CD14-positive monocyte (primary cell): ENCODE results near the gene IDS. TPM values are rescaled to one million over a fixed set of nuclear protein-coding genes. Genes with fewer than 3 reads are reported as not detected.

Source experiments
- DNase-seq, 3 donors: peaks; one replicate each; pipeline ENCODE4 v3.0.0-alpha.2; 2011 to 2022
- H2AFZ ChIP-seq: 2 replicates; pipeline ENCODE4 v1.6.0; 2012; ENCODE audit warnings: mild to moderate bottlenecking, low read depth, low read length, inconsistent platforms; ENCODE audit not compliant: insufficient read depth, poor library complexity, severe bottlenecking
- H3K27ac ChIP-seq, 2 donors: 1 replicate in 1 of 2; 2 replicates in 1 of 2; pipeline ENCODE4 v1.5.1; 2012 to 2013; ENCODE audit warnings: low read length in 2 of 2, control low read depth in 1 of 2, inconsistent platforms in 1 of 2, low read depth in 1 of 2, mild to moderate bottlenecking in 1 of 2
- H3K27me3 ChIP-seq, 2 donors: one replicate each; pipeline versions ENCODE4 v1.6.0 to v1.6.1; 2011 to 2013; ENCODE audit warnings: low read length in 2 of 2; ENCODE audit not compliant: control insufficient read depth in 2 of 2, insufficient read depth in 2 of 2
- H3K36me3 ChIP-seq, 2 donors: replicated peaks in 1 of 2; 1 replicate in 1 of 2; 2 replicates in 1 of 2; pipeline versions ENCODE4 v1.5.1 to v1.6.1; 2012 to 2013; ENCODE audit warnings: low read length in 2 of 2, control low read depth in 1 of 2, inconsistent platforms in 1 of 2, mild to moderate bottlenecking in 1 of 2; ENCODE audit not compliant: insufficient read depth in 2 of 2, control insufficient read depth in 1 of 2
- H3K4me1 ChIP-seq, 2 donors: 1 replicate in 1 of 2; 2 replicates in 1 of 2; pipeline versions ENCODE4 v1.5.1 to v1.6.1; 2012 to 2013; ENCODE audit warnings: low read length in 2 of 2, control low read depth in 1 of 2, inconsistent platforms in 1 of 2, mild to moderate bottlenecking in 1 of 2, moderate library complexity in 1 of 2; ENCODE audit not compliant: insufficient read depth in 2 of 2, control insufficient read depth in 1 of 2
- H3K4me2 ChIP-seq: replicated peaks from 2 replicates; pipeline ENCODE3; 2012; ENCODE audit warnings: low read length, moderate library complexity, mild to moderate bottlenecking; ENCODE audit not compliant: poor library complexity, severe bottlenecking; ENCODE audit errors: extremely low read depth
- H3K4me3 ChIP-seq, 3 experiments: fragments of 200-600 bp in 1 of 3; sonication (generic) in 1 of 3; replicated peaks in 1 of 3; 1 replicate in 2 of 3; 2 replicates in 1 of 3; pipeline ENCODE4 v1.5.1; 2011 to 2013; ENCODE audit warnings: low read length in 3 of 3, mild to moderate bottlenecking in 3 of 3, control low read depth in 2 of 3, low read depth in 2 of 3, inconsistent platforms in 1 of 3, moderate library complexity in 1 of 3
- H3K79me2 ChIP-seq: 2 replicates; pipeline ENCODE4 v1.6.0; 2012; ENCODE audit warnings: mild to moderate bottlenecking, control low read depth, inconsistent platforms, low read length, moderate library complexity; ENCODE audit not compliant: insufficient read depth
- H3K9ac ChIP-seq: 2 replicates; pipeline ENCODE4 v1.6.0; 2017; ENCODE audit warnings: low read length, mild to moderate bottlenecking; ENCODE audit not compliant: insufficient read depth, poor library complexity, severe bottlenecking
- H3K9me3 ChIP-seq, 2 donors: replicated peaks in 1 of 2; 1 replicate in 1 of 2; 2 replicates in 1 of 2; pipeline versions ENCODE4 v1.5.1 to v1.6.1; 2012 to 2013; ENCODE audit warnings: low read length in 2 of 2, control low read depth in 1 of 2; ENCODE audit not compliant: control insufficient read depth in 1 of 2, insufficient read depth in 1 of 2
- H4K20me1 ChIP-seq: 2 replicates; pipeline ENCODE4 v1.6.0; 2012; ENCODE audit warnings: mild to moderate bottlenecking, low read length, control low read depth, moderate library complexity; ENCODE audit not compliant: insufficient read depth
- H3K27ac Mint-ChIP-seq, 7 donors: one replicate each; pipeline ENCODE4 v1.8.0; 2020; ENCODE audit warnings: mild to moderate bottlenecking in 7 of 7, mixed read lengths in 7 of 7, moderate library complexity in 6 of 7, inconsistent platforms in 2 of 7
- H3K27me3 Mint-ChIP-seq, 3 donors: one replicate each; pipeline ENCODE4 v1.8.0; 2021 to 2022; ENCODE audit warnings: low read depth in 3 of 3, mild to moderate bottlenecking in 3 of 3, mixed read lengths in 3 of 3, moderate library complexity in 3 of 3, inconsistent platforms in 1 of 3
- H3K36me3 Mint-ChIP-seq, 2 donors: one replicate each; pipeline ENCODE4 v1.8.0; 2020; ENCODE audit warnings: mixed read lengths in 2 of 2, inconsistent platforms in 1 of 2, mild to moderate bottlenecking in 1 of 2
- H3K4me1 Mint-ChIP-seq: one replicate; pipeline ENCODE4 v1.8.0; 2020; ENCODE audit warnings: mild to moderate bottlenecking, mixed read lengths
- H3K4me3 Mint-ChIP-seq, 2 donors: one replicate each; pipeline ENCODE4 v1.8.0; 2020; ENCODE audit warnings: mild to moderate bottlenecking in 2 of 2, mixed read lengths in 2 of 2, moderate library complexity in 1 of 2
- H3K9me3 Mint-ChIP-seq, 7 donors: one replicate each; pipeline ENCODE4 v1.8.0; 2020 to 2022; ENCODE audit warnings: mixed read lengths in 7 of 7, mild to moderate bottlenecking in 6 of 7, moderate library complexity in 6 of 7, inconsistent platforms in 2 of 7
- CTCF ChIP-seq: fragments of 200-600 bp; IDR thresholded peaks from one replicate; pipeline ENCODE4 v1.8.0; 2022; ENCODE audit warnings: antibody characterized with exemption, mild to moderate bottlenecking
- WGBS: methylation state at CpG from one replicate; pipeline ENCODE4 v1.1.5; 2013; ENCODE audit warnings: missing lambda C conversion rate; ENCODE audit not compliant: insufficient coverage; 5-methylcytosine and 5-hydroxymethylcytosine counted together
- intact Hi-C, 2 donors: fragments of 100-400 bp; cut with micrococcal nuclease; formaldehyde crosslinking; loops; one replicate each; pipeline versions ENCODE4 v1.15.0 to v1.15.1; 2023
- polyA plus RNA-seq, 3 donors: library from polyadenylated mRNA; depleted of rRNA in 1 of 3; unstranded in 2 of 3; stranded (reverse) in 1 of 3; fragments of 300-500 nt in 2 of 3; fragments of >200 nt in 1 of 3; fragmentation: Illumina TruSeq in 2 of 3; gene quantifications; 1 replicate in 2 of 3; 2 replicates in 1 of 3; pipeline ENCODE4 v1.2.3, GENCODE V29; 2012 to 2021

Gene IDS
- polyA plus RNA-seq, 3 donors = 79.5 to 113 (median 94.3) TPM

GRCh38 chrX:149513825-149514428 lies 8.8 kb upstream of the IDS start:
- no peak overlapping the region for H3K27ac Mint-ChIP-seq
- H3K4me3 Mint-ChIP-seq = no peak overlapping the region
- peaks cover 2 to 7% (median 3%) of the 10 kb centered on the region in 3 donors for H3K27me3 Mint-ChIP-seq
- Histone ChIP-seq H3K4me3 (no peak overlapping the region), H4K20me1 (no peaks in the 10 kb centered on the region), H3K9ac (no peak overlapping the region), H2AFZ (no peak overlapping the region), H3K4me2 (no peak overlapping the region), H3K79me2 (no peaks in the 10 kb centered on the region), H3K9me3 (no peaks in the 10 kb centered on the region), H3K4me1 (peaks cover 26 to 32% of the 10 kb centered on the region in 2 donors), H3K36me3 (no peaks in the 10 kb centered on the region), H3K27ac (no peak overlapping the region), H3K27me3 (no peaks in the 10 kb centered on the region)
- WGBS = 0% methylated on average over 1 of the region's 9 CpGs
- no peak for DNase-seq
- H3K4me1 Mint-ChIP-seq = peaks cover 30% of the 10 kb centered on the region
- H3K36me3 Mint-ChIP-seq = no peaks in the 10 kb centered on the region
- intact Hi-C loops = no loop called here
- no peak for TF ChIP-seq CTCF
- peaks cover 0 to 5% (median 0%) of the 10 kb centered on the region in 7 donors for H3K9me3 Mint-ChIP-seq

- peaks cover 26 to 32% of the 10 kb centered on the region in 2 donors for H3K4me1 ChIP-seq
- H3K4me3 ChIP-seq = no peak overlapping the region
- no peak overlapping the region for H2AFZ ChIP-seq
- peak; percentile 49 to 65 (median 55) for DNase-seq
- no peaks in the 10 kb centered on the region for H3K9me3 ChIP-seq
- H3K27me3 ChIP-seq = no peaks in the 10 kb centered on the region
- H3K36me3 Mint-ChIP-seq = no peaks in the 10 kb centered on the region
- intact Hi-C loops = no loop called here
- H3K9ac ChIP-seq = no peak overlapping the region
- peak; percentile 63 for TF ChIP-seq CTCF
- no peak overlapping the region for H3K27ac ChIP-seq
- peak overlapping the region in 2 of 7 donors; percentile 25 to 77 for H3K27ac Mint-ChIP-seq
- no CpG with 5 or more reads among the region's 4 CpGs for WGBS
- H3K27me3 Mint-ChIP-seq = peaks cover 2 to 3% (median 3%) of the 10 kb centered on the region in 3 donors
- H3K9me3 Mint-ChIP-seq = peaks cover 0 to 2% (median 0%) of the 10 kb centered on the region in 7 donors
- H4K20me1 ChIP-seq = no peaks in the 10 kb centered on the region
- H3K4me3 Mint-ChIP-seq = no peak overlapping the region
- H3K79me2 ChIP-seq = no peaks in the 10 kb centered on the region
- H3K4me1 Mint-ChIP-seq = peaks cover 30% of the 10 kb centered on the region
- H3K4me2 ChIP-seq = no peak overlapping the region
- no peaks in the 10 kb centered on the region for H3K36me3 ChIP-seq
Measured at GRCh38 chrX:149512225-149512885, 7.2 kb upstream of the IDS start.
